ENCODE data around the gene APOOL. TPM values are rescaled to one million over a fixed set of nuclear protein-coding genes. Genes with fewer than 3 reads are reported as not detected.

Gene APOOL
- total RNA-seq, 4 donors from 2014 or later, result 13.0 to 16.9 (median 14.3) TPM

- DNase-seq (ENCODE audit: low spot score in 2 of 2), result no peak
- WGBS, 2 donors, result 68 to 77% methylated on average over 2 of the region's 2 CpGs
- H3K4me3 ChIP-seq (ENCODE audit: low read depth, poor library complexity, severe bottlenecking), result no peak overlapping the region
- TF ChIP-seq CTCF (IDR thresholded peaks at IDR 0.05) (no peak), POLR2A (IDR thresholded peaks at IDR 0.05) (no peak)
- intact Hi-C loops (cut with DNase I; ENCODE audit: low total_unique reads), result no loop called here
Observed at GRCh38 chrX:85024044-85024443, 20.4 kb downstream of the APOOL start.

- WGBS, 2 donors, result 81 to 93% methylated on average over 3 of the region's 3 CpGs
- H3K4me3 ChIP-seq (ENCODE audit: low read depth, poor library complexity, severe bottlenecking), result no peak overlapping the region
- TF ChIP-seq POLR2A (IDR thresholded peaks at IDR 0.05), result no peak
- intact Hi-C loops (cut with DNase I; ENCODE audit: low total_unique reads), result no loop called here
- no peak for DNase-seq (ENCODE audit: low spot score in 2 of 2)
Observed at GRCh38 chrX:85024562-85024961, 20.9 kb downstream of the APOOL start.

DNA sequence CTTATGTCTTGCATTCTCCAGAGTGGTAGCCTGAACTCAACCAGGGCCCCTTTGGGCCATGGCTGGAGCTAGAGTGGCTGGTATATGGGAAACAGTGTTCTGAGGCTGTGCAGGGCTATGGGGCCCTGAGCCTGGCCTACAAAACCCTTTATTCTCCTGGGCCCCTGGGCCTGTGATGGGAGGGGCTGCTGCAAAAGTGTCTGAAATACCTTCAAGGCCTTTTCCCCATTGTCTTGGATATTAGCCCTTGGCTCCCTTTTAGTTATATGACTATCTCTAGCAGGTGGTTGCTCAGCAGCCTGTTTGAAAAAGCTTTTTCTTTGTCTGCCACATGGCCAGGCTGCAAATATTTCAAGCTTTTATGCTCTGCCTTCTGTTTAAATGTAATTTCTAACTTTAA is 22.5 kb downstream of the APOOL start:
- no peak for DNase-seq (ENCODE audit: low spot score in 2 of 2)
- intact Hi-C loops (cut with DNase I; ENCODE audit: low total_unique reads), result no loop called here
- no peak for TF ChIP-seq CTCF (IDR thresholded peaks at IDR 0.05)
- no peak for TF ChIP-seq POLR2A (IDR thresholded peaks at IDR 0.05)
- no peak overlapping the region for H3K4me3 ChIP-seq (ENCODE audit: low read depth, poor library complexity, severe bottlenecking)

- H3K4me3 ChIP-seq (ENCODE audit: low read depth, poor library complexity, severe bottlenecking), result no peak overlapping the region
- intact Hi-C loops (cut with DNase I; ENCODE audit: low total_unique reads), result no loop called here
- DNase-seq (ENCODE audit: low spot score in 2 of 2), result no peak
- TF ChIP-seq CTCF (IDR thresholded peaks at IDR 0.05) (no peak), POLR2A (IDR thresholded peaks at IDR 0.05) (no peak)
Observed at GRCh38 chrX:85029043-85029442, 25.4 kb downstream of the APOOL start.

- WGBS, 2 donors, result 69 to 88% methylated on average over 2 of the region's 2 CpGs
- intact Hi-C loops (cut with DNase I; ENCODE audit: low total_unique reads), result no loop called here
- no peak for DNase-seq (ENCODE audit: low spot score in 2 of 2)
- TF ChIP-seq CTCF (IDR thresholded peaks at IDR 0.05), result no peak
- TF ChIP-seq POLR2A (IDR thresholded peaks at IDR 0.05), result no peak
- H3K4me3 ChIP-seq (ENCODE audit: low read depth, poor library complexity, severe bottlenecking), result no peak overlapping the region
Observed at GRCh38 chrX:85031505-85031904, 27.8 kb downstream of the APOOL start.

DNA sequence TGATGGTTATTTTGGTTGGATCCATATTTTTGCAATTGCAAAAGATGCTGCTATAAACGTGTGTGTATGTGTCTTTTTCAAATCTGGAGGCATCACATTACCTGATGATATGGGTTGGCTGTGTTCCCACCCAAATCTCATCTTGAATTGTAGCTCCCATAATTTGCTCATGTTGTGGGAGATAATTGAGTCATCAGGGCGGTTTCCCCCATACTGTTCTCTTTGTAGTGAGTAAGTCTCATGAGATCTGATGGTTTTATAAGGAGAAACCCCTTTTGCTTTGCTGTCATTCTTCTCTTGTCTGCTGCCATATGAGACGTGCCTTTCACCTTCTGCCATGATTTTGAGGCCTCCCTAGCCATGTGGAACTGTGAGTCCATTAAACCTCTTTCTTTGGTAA is 33.4 kb downstream of the APOOL start:
- H3K4me3 ChIP-seq (ENCODE audit: low read depth, poor library complexity, severe bottlenecking), result no peak overlapping the region
- 57 to 82% methylated on average over 3 of the region's 3 CpGs for WGBS, 2 donors
- intact Hi-C loops (cut with DNase I; ENCODE audit: low total_unique reads), result no loop called here
- TF ChIP-seq CTCF (IDR thresholded peaks at IDR 0.05) (no peak), POLR2A (IDR thresholded peaks at IDR 0.05) (no peak)
- DNase-seq (ENCODE audit: low spot score in 2 of 2), result no peak
